GM13977 (cell line): ENCODE results near the gene SETD1B.
A peak's percentile ranks its signal among the peaks of the same experiment; 100 is the strongest.
"Not testable (repeated sequence)": the region's sequence is repeated elsewhere in the genome, so short reads cannot be mapped to it uniquely, and the experiment has no call there.

Experiments
- DNase-seq: peaks from one replicate; pipeline ENCODE4 v3.0.0; 2012; ENCODE audit warnings: low spot score
- in situ Hi-C: fragments of 300-500 bp; cut with MboI; formaldehyde crosslinking; loops from one replicate; pipeline ENCODE4 v1.12.0; 2022; ENCODE audit warnings: low sequenced_read_pairs, low pct_unique_long_range_greater_than_20kb, mixed read lengths, inconsistent platforms; ENCODE audit not compliant: unreplicated experiment
- TF ChIP-seq, protein P1 (sequence below): IDR thresholded peaks from 2 replicates; pipeline ENCODE4 v1.5.1; 2012; ENCODE audit warnings: mild to moderate bottlenecking, control low read depth; ENCODE audit not compliant: insufficient read depth; ENCODE audit errors: extremely low read depth, missing control alignments

SETD1B gene

DNA sequence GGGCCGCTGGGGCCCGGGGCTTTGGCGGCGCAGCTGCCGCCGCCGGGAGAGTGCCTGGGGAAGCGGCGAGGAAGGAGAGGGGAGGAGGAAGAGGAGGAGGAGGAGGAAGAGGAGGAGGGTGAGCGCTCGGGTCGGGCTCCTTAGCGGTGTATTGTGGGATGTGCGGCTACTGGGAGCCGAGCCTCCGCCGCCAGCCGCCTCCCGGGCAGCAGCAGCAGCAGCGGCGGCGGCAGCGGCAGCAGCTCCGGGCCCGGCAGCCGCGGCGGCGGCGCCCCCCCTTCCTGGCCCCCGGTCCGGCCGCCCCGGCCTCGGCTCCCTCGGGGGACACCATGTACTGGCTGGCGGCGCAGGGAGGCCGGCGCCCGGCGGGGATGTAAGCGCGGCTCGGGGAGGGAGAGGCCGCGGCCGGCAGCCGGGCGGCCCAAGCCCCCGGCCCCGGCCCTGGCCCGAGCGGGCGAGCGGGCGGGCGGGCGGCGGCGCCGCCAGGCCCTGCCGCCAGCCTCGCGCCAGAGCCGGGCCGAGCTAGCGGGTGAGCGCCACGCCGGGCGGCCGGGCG lies at the start of gene SETD1B:
TSS of gene SETD1B (plus strand) at position 149 of the 556 bp plus-strand sequence. CDS start 729 bp downstream, outside the sequence.
- in situ Hi-C loops, result no loop called here
- DNase-seq, result peak; percentile 68
- TF ChIP-seq, protein P1, sequence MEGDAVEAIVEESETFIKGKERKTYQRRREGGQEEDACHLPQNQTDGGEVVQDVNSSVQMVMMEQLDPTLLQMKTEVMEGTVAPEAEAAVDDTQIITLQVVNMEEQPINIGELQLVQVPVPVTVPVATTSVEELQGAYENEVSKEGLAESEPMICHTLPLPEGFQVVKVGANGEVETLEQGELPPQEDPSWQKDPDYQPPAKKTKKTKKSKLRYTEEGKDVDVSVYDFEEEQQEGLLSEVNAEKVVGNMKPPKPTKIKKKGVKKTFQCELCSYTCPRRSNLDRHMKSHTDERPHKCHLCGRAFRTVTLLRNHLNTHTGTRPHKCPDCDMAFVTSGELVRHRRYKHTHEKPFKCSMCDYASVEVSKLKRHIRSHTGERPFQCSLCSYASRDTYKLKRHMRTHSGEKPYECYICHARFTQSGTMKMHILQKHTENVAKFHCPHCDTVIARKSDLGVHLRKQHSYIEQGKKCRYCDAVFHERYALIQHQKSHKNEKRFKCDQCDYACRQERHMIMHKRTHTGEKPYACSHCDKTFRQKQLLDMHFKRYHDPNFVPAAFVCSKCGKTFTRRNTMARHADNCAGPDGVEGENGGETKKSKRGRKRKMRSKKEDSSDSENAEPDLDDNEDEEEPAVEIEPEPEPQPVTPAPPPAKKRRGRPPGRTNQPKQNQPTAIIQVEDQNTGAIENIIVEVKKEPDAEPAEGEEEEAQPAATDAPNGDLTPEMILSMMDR, result peak; percentile 5

DNA sequence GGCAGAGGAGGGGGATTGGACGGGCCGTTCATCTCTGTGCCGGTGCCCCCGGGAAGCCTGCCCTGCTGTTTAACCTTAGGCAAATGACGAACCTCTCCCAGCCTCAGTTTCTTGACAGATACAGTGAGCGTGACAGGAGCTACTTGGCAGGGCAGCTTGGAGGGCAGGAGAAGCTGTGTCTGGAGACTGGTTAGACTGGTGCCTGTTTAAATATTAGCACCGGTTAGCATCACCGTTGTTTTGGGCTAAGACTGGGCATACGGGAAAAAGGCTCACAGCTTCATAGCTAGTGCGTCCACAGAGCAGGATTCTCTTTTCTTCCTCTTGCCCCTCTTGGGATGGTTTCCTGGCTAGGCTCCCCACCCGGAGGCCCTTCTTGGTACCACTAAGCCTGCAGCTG lies 49.0 kb upstream of the SETD1B start:
- DNase-seq, result no peak
- TF ChIP-seq, protein P1, result no peak
- in situ Hi-C loops, result no loop called here

DNA sequence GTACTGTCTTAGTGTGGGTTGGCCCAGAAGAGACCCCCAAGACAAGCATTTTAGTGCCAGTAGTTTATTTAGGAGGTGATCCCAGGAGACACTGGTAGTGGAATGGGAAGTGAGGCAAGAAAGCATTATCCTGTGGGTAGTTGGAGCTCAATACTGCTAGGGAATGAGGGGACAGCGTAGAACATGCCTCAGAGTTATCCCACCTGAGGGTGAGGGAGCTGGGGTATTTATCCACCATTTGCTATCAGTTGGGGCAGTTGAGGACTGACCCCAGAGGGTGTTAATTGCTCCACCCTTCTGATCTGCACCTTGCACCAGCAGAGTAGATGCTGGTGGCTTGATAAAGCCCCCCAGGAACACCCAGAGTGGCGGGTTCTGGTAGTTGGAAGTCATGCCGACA lies 48.2 kb upstream of the SETD1B start:
- no peak for DNase-seq
- TF ChIP-seq, protein P1, result no peak
- in situ Hi-C loops, result no loop called here

DNA sequence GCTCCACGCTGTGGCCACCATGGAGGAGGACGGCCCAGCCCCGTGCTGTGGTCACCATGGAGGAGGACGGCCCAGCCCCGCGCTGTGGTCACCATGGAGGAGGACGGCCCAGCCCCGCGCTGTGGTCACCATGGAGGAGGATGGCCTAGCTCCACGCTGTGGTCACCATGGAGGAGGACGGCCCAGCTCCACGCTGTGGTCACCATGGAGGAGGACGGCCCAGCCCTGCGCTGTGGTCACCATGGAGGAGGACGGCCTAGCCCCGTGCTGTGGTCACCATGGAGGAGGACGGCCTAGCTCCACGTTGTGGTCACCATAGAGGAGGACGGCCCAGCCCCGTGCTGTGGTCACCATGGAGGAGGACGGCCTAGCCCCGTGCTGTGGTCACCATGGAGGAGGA lies 45.3 kb upstream of the SETD1B start:
- DNase-seq, in situ Hi-C loops: not testable (repeated sequence)

DNA sequence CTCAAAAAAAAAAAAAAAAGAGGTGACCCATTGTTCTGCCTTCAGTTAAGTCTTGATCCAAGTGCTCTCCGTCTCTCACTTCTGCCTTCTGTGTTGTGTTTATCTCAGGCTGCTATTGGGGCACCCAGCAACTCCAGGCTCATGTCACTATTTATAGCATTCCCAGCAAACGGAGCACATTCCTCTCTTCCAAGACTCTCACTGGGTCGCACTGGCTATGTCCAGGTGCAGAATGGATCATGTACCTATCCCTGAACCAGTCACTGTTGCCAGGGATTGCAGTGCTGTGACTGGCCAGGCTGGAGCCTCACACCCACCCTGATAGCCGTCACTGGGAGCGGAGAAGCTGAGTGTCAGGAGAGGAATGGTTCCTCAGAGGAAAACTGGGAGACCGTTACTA lies 41.5 kb upstream of the SETD1B start:
- TF ChIP-seq, protein P1, result no peak
- no peak for DNase-seq
- in situ Hi-C loops, result no loop called here

DNA sequence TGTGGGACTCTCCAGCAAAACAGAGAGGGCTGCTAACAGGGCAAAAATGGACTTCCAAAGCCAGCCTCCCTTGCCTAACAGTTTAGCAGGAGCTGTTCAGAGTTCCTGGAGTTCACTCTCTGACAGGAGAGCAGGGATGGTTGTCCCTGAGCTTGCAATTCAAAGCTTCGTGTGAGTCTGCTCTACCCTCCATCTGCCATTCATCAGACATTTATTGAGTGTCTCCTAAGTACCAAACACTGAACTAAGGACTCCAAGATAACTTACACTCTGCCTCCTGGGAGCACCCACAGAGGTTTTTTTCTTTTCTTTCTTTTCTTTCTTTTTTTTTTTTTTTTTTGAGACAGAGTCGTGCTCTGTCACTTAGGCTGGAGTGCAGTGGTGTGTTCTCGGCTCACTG lies 39.0 kb upstream of the SETD1B start:
- TF ChIP-seq, protein P1, result no peak
- in situ Hi-C loops, result loop anchor here (5.0 kb wide), 1 partner anchor 63 kb away; no protein-coding TSS in a partner anchor
- DNase-seq, result no peak

DNA sequence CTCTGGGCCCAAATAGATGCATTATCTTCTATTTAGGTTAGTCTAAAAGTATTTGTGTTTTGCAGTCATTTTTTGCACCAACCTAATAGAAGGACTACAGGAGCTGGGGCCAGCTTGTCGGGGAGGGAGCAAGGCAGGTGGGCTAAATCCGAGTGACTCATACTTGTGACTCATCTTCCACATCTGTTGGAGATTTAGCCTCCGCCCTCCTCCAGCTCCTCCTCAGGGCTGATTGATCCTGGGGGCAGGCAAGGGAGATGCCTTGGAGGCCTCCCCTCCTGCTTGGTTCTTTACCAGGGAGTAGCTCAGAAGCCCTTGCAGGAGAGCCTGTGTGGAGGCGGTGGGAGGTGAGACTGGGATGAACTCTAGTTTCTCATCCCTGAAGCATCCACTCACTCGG lies 38.2 kb upstream of the SETD1B start:
- in situ Hi-C loops, result loop anchor here (5.0 kb wide), 1 partner anchor 63 kb away; no protein-coding TSS in a partner anchor
- DNase-seq, result no peak

More for the DNA sequence above, 38.2 kb upstream of the SETD1B start:
- TF ChIP-seq, protein P1, result no peak
